T47D (cell line): Measurements from ENCODE around the gene SERPINB10.
A peak's percentile ranks its signal among the peaks of the same experiment; 100 is the strongest.
"Not testable (repeated sequence)": the region's sequence is repeated elsewhere in the genome, so short reads cannot be mapped to it uniquely, and the experiment has no call there.

Source experiments
- DNase-seq, 2 experiments: peaks; one replicate each; pipeline versions ENCODE4 v3.0.0 to v3.0.0-alpha.2; 2011 to 2012; ENCODE audit warnings: low read depth in 1 of 2, low spot score in 1 of 2
- JUND ChIP-seq: IDR thresholded peaks from 2 replicates; pipeline ENCODE4 v1.6.1; 2012; ENCODE audit warnings: low read depth
- in situ Hi-C: cut with HindIII; loops from 2 replicates; pipeline ENCODE4 v1.10.0; 2016; ENCODE audit warnings: low sequenced_read_pairs, low pct_unique_long_range_greater_than_20kb

Gene SERPINB10

DNA sequence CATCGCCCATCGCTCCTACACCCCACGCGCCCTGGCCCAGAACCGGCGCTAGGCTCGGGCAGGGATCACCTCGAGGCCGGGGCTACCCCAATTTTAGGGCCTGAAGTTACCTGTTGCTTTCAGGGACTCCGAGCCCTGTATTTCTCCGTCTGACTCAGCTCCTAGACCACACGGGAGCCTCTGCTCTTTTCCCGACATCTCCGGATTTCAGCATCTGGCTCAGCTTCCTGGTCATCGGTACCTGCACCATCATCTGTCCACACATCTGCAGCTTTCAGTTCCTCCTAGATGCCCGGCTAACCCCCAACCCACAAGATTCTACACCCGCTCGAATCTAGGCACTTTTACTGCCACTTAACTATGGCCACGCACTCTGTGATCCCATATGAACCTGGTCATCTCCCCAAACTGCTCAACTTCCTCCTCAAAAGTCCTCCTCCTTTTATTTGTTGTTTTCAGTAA lies 29.2 kb downstream of the SERPINB10 start:
- TF ChIP-seq JUND = no peak
- in situ Hi-C loops = no loop called here
- DNase-seq = no peak

DNA sequence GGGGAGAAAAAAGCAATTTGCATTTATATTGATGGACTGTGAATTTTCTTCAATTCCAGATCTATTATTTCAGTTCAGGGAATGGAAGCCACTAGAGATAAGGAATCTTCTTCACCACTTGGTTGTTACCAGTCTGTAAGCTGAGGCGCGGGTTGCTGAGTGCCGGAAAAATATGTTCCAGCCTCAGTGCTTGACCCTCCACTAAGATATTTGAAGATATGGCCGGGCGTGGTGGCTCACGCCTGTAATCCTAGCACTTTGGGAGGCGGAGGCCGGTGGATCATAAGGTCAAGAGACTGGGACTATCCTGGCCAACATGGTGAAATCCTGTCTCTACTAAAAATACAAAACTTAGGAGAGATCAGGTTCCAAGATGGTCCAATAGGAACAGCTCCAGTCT lies 32.2 kb downstream of the SERPINB10 start:
- TF ChIP-seq JUND = no peak
- in situ Hi-C loops = no loop called here
- no peak for DNase-seq

DNA sequence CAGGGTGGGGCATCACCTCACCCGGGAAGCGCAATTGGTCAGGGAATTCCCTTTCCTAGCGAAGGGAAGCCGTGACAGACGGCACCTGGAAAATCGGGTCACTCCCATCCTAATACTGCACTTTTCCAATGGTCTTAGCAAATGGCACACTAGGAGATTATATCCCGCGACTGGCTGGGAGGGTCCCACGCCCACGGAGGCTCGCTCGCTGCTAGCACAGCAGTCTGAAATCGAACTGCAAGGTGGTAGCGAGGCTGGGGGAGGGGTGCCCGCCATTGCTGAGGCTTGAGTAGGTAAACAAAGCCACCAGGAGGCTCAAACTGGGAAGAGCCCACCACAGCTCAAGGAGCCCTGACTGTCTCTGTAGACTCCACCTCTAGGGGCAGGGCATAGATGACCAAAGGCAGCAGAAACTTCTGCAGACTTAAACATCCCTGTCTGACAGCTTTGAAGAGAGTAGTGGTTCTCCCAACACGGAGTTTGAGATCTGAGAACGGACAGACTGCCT lies 32.8 kb downstream of the SERPINB10 start:
- in situ Hi-C loops, DNase-seq: not testable (repeated sequence)

DNA sequence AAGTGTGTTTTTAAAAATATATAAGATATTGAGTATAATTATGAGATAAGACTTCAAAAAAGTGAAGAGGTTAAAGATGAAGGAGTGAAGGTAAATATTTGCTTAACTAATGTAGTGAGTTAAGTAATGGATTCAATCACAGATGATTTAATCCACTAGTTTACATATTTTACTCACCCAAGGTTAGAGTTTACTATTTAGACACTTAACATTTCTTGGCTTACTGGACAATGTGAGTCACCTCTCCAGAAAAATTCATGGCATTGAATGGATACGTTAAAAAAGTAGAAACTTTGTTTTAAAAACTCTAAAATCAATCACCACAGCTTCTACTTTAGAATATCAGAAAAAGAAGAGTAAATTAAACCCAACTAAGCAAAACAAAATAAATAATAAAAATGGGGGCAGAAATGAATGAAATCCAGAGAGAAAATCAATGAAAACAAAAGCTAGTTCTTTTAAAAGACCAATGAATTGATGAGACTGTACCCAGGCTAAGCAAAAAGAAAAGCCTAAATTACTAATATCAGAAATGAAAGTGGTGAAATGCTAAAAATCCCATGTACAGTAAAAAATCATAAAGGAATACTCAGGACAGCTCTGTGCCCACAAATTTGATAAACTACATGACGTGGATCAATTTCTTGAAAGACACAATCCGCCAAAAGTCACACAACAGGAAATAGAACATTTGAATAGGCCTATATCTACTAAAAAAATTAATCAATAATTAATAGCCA lies 39.5 kb downstream of the SERPINB10 start:
- TF ChIP-seq JUND = no peak
- in situ Hi-C loops = no loop called here
- no peak for DNase-seq

DNA sequence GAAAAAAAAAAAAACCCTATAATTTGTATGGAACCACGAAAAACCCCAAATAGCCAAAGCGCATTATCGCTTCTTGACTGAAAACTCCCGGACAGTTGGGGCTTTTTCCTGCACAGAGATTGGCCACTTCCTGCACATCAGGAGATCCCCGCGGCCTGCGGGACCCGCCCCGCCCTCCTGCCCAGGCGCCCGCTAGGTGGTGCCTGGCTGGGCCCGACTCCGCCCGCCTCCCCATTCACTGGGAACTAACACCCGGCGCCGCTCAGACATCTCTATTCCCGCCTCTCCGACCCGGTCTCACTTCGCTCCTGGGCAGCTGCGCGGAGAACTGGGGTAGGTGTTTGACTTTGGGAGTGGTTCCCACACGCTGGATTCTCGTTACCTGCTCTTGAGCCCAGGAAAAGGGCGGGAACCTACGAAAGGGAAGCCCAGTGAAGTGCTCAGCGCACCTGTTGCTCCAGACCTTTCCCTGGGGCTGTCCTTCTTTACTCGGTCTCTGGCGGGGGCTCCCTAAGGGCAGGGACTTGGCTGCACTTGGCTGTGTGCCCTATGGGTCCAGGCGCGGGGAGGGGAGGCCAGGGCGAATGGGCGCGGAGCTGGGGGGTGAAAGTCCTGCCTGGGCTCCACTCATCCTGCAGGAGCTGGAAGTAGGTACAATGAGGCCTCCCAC lies 41.4 kb downstream of the SERPINB10 start, which contains the start of gene HMSD:
HMSD (plus strand) TSS at position 234 of the 670 bp plus-strand sequence. CDS start 4,155 bp downstream, outside the sequence.
- in situ Hi-C loops = no loop called here
- peak; percentile 15 to 37 for DNase-seq

DNA sequence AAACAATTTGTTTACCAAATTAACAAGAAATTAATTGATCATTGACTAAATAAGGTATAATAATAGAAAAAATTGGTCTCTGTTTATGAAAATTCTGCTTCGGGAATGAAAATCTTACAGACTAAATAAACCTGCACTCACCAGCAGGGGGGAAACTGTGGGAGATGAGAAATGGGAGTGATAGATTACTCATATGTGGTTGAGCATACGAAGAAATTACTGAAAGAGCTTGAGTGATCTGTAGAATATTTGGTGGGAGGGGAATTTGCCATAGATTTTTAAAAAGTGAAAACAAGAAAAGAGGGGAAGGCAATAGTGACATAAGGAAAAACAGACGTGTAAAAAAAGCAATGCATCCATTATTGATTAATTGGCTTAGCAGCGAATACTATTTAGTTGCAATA lies 43.5 kb downstream of the SERPINB10 start:
- no peak for TF ChIP-seq JUND
- no peak for DNase-seq
- in situ Hi-C loops = no loop called here

More for the DNA sequence above, 41.4 kb downstream of the SERPINB10 start, which contains the start of gene HMSD:
- no peak for TF ChIP-seq JUND

DNA sequence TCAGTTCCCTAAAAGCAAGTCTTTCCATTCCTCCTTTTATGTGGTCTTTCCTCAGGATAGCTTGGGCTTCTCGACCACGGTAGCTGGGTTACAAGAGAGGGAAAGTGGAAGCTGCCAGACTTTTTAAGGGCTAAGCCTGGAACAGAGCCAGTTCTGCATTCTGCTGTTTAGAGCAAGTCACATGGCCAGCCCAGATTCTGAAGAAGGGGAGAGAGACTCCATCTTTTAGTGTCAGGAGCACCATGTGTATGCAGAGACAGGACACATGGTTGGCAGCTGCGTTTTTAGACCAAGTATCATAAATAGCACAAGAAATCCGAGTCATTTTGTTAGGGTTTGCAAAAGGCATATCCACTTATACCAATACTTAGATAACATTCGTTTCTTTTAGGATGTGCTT lies 46.1 kb downstream of the SERPINB10 start:
- no peak for DNase-seq
- no peak for TF ChIP-seq JUND
- in situ Hi-C loops = no loop called here

DNA sequence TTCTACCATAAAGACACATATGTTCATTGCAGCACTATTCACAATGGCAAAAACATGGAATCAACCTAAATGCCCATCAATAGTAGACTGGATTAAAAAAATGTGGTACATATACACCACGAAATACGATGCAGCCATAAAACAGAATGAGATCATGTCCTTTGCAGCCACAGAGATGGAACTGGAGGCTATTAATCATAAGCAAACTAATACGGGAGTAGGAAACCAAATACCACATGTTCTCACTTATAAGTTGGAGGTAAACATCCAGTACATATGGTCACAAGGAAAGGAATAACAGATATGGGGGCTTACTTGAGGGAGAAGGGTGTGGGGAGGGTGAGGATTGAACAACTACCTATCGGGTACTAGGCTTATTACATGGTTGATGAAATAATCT lies 49.0 kb downstream of the SERPINB10 start:
- TF ChIP-seq JUND = no peak
- in situ Hi-C loops = no loop called here
- no peak for DNase-seq

DNA sequence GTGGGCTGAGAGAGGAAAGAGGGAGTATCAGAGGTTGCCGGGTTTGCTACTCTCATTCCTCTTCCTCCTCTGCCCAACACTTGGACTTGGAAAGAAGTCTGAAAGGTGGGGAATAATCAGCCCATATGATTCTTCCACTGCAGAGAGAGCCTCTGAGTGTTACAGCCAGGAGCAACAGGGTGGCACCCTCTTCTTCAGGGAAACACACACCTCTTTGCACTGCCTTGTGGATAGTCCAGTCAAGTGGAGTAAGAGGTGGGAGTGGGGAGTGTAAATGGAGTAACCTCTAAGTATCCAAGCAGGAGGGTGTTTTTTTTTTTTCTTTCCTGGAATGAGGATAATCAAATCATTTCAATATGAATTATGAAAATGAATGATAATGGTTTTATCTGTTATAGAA lies 53.1 kb downstream of the SERPINB10 start:
- no peak for DNase-seq
- TF ChIP-seq JUND = no peak
- in situ Hi-C loops = no loop called here

DNA sequence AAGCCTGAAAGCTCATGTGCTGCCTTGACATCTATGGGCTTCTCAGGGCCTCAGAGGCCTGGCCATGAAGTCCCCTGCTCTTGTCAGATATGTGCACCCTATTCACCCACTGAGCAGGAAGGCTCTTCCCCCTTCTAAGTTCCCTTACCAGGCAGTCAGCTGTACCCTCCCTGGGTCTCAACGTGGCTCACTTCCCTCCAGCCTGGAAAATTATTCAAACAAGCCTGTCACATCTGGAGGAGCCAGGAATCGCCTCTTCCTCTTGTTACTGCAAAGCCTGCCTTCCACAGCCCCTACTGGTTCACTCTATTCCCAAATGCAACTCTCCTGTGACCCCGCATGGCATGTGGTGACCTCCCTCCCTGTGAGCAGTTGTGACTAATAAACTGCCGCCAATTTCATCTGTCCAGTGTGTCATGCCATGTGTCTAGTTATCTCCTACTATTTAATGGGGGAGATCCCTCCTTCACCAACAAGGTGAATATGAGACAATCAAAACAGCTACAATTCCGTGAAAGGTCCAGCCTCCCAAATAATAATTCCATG lies 53.8 kb downstream of the SERPINB10 start:
- TF ChIP-seq JUND = no peak
- DNase-seq = no peak
- in situ Hi-C loops = no loop called here

DNA sequence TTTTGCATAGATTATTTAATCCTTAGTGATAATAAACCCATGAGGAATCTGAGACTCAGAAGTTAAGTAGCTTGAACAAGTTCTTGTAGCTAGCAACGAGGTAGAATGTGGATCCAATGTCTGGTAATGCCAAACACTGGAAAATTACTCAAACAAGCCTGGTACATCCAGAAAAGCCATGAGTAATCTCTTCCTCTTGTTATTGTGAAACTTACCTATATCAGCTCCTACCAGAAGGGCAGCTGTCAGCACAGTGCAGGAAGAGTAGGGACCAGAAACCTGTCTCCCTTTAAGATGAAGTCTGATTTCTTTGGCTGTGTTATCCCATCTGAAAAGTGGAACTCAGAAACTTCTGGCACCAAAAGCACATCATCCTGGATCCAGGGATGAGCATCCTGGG lies 54.4 kb downstream of the SERPINB10 start:
- no peak for DNase-seq
- TF ChIP-seq JUND = no peak
- in situ Hi-C loops = no loop called here

DNA sequence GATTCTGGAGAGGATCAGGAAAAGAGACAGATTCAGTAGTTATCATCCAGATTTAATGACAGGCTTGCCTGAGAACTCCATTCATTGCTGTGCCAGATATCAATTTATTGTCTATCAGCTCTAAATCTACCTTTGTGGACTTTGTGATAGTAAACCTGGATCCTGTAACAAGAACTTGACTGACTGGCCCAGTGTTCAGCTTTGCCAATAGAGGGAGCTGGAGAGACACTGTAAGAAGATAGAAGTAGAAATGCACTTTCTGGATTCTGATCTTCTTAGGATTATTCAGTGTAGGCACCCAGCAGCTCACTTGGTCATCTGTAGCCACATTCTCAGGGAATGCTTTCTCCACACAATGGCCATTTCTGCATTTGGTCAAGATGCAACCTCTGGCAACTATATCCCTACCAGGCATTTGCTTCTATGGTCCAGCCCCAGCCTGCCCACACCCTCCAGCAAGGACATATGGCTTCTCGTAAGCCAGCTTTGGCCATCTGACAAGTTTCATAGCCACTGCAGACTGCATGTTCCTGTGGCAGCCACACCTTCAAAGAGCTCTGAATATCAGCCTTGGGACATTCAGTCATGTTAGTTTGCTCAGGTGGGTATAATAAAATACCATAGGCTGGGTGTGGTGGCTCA lies 56.0 kb downstream of the SERPINB10 start:
- in situ Hi-C loops = no loop called here
- peak in 1 of 2 experiments; percentile 71 for DNase-seq
- no peak for TF ChIP-seq JUND
